ENCODE results near the gene NFATC2IP. TPM values are rescaled to one million over a fixed set of nuclear protein-coding genes. Genes with fewer than 3 reads are reported as not detected.

Gene NFATC2IP
- total and polyA plus RNA-seq, 2 of the 13 experiments (the other 11 are each of a cell fraction or from before 2014, with no cell fraction given): 32.1 to 48.5 TPM

- no peak for TF ChIP-seq SMARCC2 (IDR thresholded peaks at IDR 0.05)
- no peak for TF ChIP-seq ZNF616 (CRISPR knock-in tag; IDR thresholded peaks at IDR 0.05; ENCODE audit: low read depth)
- TF ChIP-seq ZSCAN31 (CRISPR knock-in tag; IDR thresholded peaks at IDR 0.05; ENCODE audit: low read depth): no peak
Observed at GRCh38 chr16:29009838-29010166, 59.1 kb downstream of the NFATC2IP start (continued).

DNA sequence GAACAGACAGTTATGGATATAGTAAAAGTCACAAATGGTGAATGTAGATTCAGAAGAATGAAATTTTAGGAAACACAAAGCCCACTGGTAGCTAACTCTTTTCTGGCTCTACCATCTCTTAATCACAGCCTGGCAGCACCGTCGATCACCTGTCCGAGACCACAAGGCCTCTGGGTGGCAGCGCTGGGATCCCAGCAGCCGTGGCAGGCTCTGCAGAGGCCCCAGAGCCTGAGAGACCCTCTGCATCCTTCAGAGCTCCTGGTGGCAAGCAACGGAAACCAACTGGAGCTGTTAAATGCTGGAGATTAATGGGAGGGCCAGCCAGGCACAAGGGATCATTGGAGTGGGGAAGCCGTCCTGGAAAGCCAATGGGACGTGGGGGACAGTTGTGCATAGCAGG lies 60.4 kb downstream of the NFATC2IP start:
- intact Hi-C loops (cut with micrococcal nuclease; ENCODE audit: unreplicated experiment) (no loop called here), in situ Hi-C loops (cut with HindIII; ENCODE audit: extremely low pct_ligation_motif_present, low pct_unique_long_range_greater_than_20kb) (no loop called here)
- DNase-seq (ENCODE audit: low spot score) (no peak), FAIRE-seq (no peak), ATAC-seq (peak; percentile 69)
- ChIA-PET CTCF (ENCODE audit: low intra/inter-chr PET ratio, low total read pairs) (no interaction called here), POLR2A (no interaction called here)
- Histone ChIP-seq H3K4me1 (ENCODE audit: insufficient read depth, low read length) (0 out of 2 replicates have a peak, but pooled peaks cover 10% of the 10 kb centered on the region), H3K9ac (ENCODE audit: insufficient read depth, low read depth, low read length) (no peak overlapping the region), H3K27ac (ENCODE audit: extremely low read length, insufficient read depth, low read length) (no peak overlapping the region), H3K79me2 (ENCODE audit: insufficient read depth, low read length) (no peaks in the 10 kb centered on the region), H2AFZ (ENCODE audit: low read length) (no peak overlapping the region), H3K27me3 (ENCODE audit: control insufficient read depth in 1 of 2, insufficient read depth in 2 of 2, low read length in 2 of 2) (peaks cover 0 to 1% of the 10 kb centered on the region in 2 experiments; a peak in 3 of 5 replicates), H3K4me3 (replicated peaks in 1 of 3; ENCODE audit: insufficient read depth in 1 of 3, low read depth in 2 of 3, low read length in 3 of 3) (no peak overlapping the region), H3K4me2 (ENCODE audit: low read depth, low read length) (no peak overlapping the region), H3K36me3 (replicated peaks in 1 of 2; ENCODE audit: control insufficient read depth in 1 of 2, insufficient read depth in 2 of 2, low read length in 2 of 2) (no peaks in the 10 kb centered on the region), H3K9me3 (ENCODE audit: low read length) (no peaks in the 10 kb centered on the region), H4K20me1 (ENCODE audit: insufficient read depth, low read length) (no peaks in the 10 kb centered on the region)
- 0 out of 2 replicates have a peak, but pooled peaks have one; percentile 10 for TF ChIP-seq CTCF (CRISPR knock-in tag; IDR thresholded peaks at IDR 0.05)
- no peak for TF ChIP-seq KLF11 (CRISPR knock-in tag; IDR thresholded peaks at IDR 0.05)
- TF ChIP-seq ZNF883 (CRISPR knock-in tag; IDR thresholded peaks at IDR 0.05; ENCODE audit: not compliant biosample characterization): peak; percentile 35
- 16% methylated on average over 7 of the region's 8 CpGs for WGBS (ENCODE audit: low lambda C conversion rate)
- BruUV-seq (replicated peaks): no TSS peak

All from HepG2 (cell line).